ENCODE data around the gene KRT33B. TPM values are rescaled to one million over a fixed set of nuclear protein-coding genes. Genes with fewer than 3 reads are reported as not detected.
"Not testable (repeated sequence)": the region's sequence is repeated elsewhere in the genome, so short reads cannot be mapped to it uniquely, and the experiment has no call there.

KRT33B gene
- total RNA-seq, 1 donor from 2014 or later: not detected

GRCh38 chr17:41395611-41396010 lies 26.0 kb upstream of the KRT33B start:
- H3K4me3 ChIP-seq (ENCODE audit: insufficient read depth, low read depth, low read length): no peak overlapping the region
- H3K9me3 ChIP-seq (ENCODE audit: insufficient read depth, low read depth, low read length): no peaks in the 10 kb centered on the region
- no peak overlapping the region for H3K27ac ChIP-seq (ENCODE audit: low read depth, low read length)
- TF ChIP-seq CTCF (IDR thresholded peaks at IDR 0.05; ENCODE audit: insufficient read depth, low read depth, low read length): no peak
- TF ChIP-seq EZH2 (IDR thresholded peaks at IDR 0.05; ENCODE audit: insufficient read depth, low read length): no peak
- Mint-ChIP-seq H3K9me3 (ENCODE audit: unreplicated experiment) (peaks cover 6% of the 10 kb centered on the region), H3K4me1 (ENCODE audit: low read depth, unreplicated experiment) (peaks cover 17% of the 10 kb centered on the region), H3K27me3 (ENCODE audit: low read depth, unreplicated experiment) (peaks cover 8% of the 10 kb centered on the region), H3K36me3 (ENCODE audit: low read depth, unreplicated experiment) (no peaks in the 10 kb centered on the region), H3K27ac (ENCODE audit: unreplicated experiment) (no peak overlapping the region), H3K4me3 (ENCODE audit: unreplicated experiment) (no peak overlapping the region)
- peaks cover 10% of the 10 kb centered on the region for H3K4me1 ChIP-seq (ENCODE audit: insufficient read depth, low read length)
- no peak overlapping the region for H2AFZ ChIP-seq (ENCODE audit: low read depth, low read length)
- no peaks in the 10 kb centered on the region for H4K20me1 ChIP-seq (ENCODE audit: insufficient read depth, low read length)
- no peaks in the 10 kb centered on the region for H3K27me3 ChIP-seq (ENCODE audit: insufficient read depth, low read length)
- no peak overlapping the region for H3K9ac ChIP-seq (ENCODE audit: low read length)
- DNase-seq (ENCODE audit: low read depth): no peak
- no peak overlapping the region for H3K4me2 ChIP-seq (ENCODE audit: low read length)
- H3K79me2 ChIP-seq (ENCODE audit: insufficient read depth, low read length): no peaks in the 10 kb centered on the region
- no peak for FAIRE-seq
- no peaks in the 10 kb centered on the region for H3K36me3 ChIP-seq (ENCODE audit: insufficient read depth, low read length)

- not testable (repeated sequence) for H3K4me1 ChIP-seq (ENCODE audit: insufficient read depth, low read length); H3K36me3 ChIP-seq (ENCODE audit: insufficient read depth, low read length); H3K9me3 Mint-ChIP-seq (ENCODE audit: unreplicated experiment); H4K20me1 ChIP-seq (ENCODE audit: insufficient read depth, low read length); H3K27me3 Mint-ChIP-seq (ENCODE audit: low read depth, unreplicated experiment); H3K9ac ChIP-seq (ENCODE audit: low read length); H3K79me2 ChIP-seq (ENCODE audit: insufficient read depth, low read length); H3K9me3 ChIP-seq (ENCODE audit: insufficient read depth, low read depth, low read length); H3K27ac Mint-ChIP-seq (ENCODE audit: unreplicated experiment); H3K36me3 Mint-ChIP-seq (ENCODE audit: low read depth, unreplicated experiment); H3K27ac ChIP-seq (ENCODE audit: low read depth, low read length); DNase-seq (ENCODE audit: low read depth); H3K4me3 Mint-ChIP-seq (ENCODE audit: unreplicated experiment); H3K27me3 ChIP-seq (ENCODE audit: insufficient read depth, low read length); H3K4me3 ChIP-seq (ENCODE audit: insufficient read depth, low read depth, low read length); H3K4me2 ChIP-seq (ENCODE audit: low read length); H2AFZ ChIP-seq (ENCODE audit: low read depth, low read length)
- FAIRE-seq: peak; percentile 26
- H3K4me1 Mint-ChIP-seq (ENCODE audit: low read depth, unreplicated experiment): peaks cover 17% of the 10 kb centered on the region
Measured at GRCh38 chr17:41395044-41395443, 25.4 kb upstream of the KRT33B start.

GRCh38 chr17:41394254-41394996 lies 24.8 kb upstream of the KRT33B start:
- Histone ChIP-seq H3K4me3 (ENCODE audit: insufficient read depth, low read depth, low read length) (no peak overlapping the region), H3K36me3 (ENCODE audit: insufficient read depth, low read length) (no peaks in the 10 kb centered on the region), H4K20me1 (ENCODE audit: insufficient read depth, low read length) (no peaks in the 10 kb centered on the region), H3K4me2 (ENCODE audit: low read length) (no peak overlapping the region), H3K9ac (ENCODE audit: low read length) (no peak overlapping the region), H3K4me1 (ENCODE audit: insufficient read depth, low read length) (peaks cover 10% of the 10 kb centered on the region), H3K27me3 (ENCODE audit: insufficient read depth, low read length) (no peaks in the 10 kb centered on the region), H3K27ac (ENCODE audit: low read depth, low read length) (no peak overlapping the region), H3K9me3 (ENCODE audit: insufficient read depth, low read depth, low read length) (no peaks in the 10 kb centered on the region), H2AFZ (ENCODE audit: low read depth, low read length) (no peak overlapping the region), H3K79me2 (ENCODE audit: insufficient read depth, low read length) (no peaks in the 10 kb centered on the region)
- TF ChIP-seq EZH2 (IDR thresholded peaks at IDR 0.05; ENCODE audit: insufficient read depth, low read length) (no peak), CTCF (IDR thresholded peaks at IDR 0.05; ENCODE audit: insufficient read depth, low read depth, low read length) (no peak)
- Mint-ChIP-seq H3K27ac (ENCODE audit: unreplicated experiment) (no peak overlapping the region), H3K9me3 (ENCODE audit: unreplicated experiment) (peaks cover 6% of the 10 kb centered on the region), H3K4me3 (ENCODE audit: unreplicated experiment) (no peak overlapping the region), H3K27me3 (ENCODE audit: low read depth, unreplicated experiment) (peaks cover 8% of the 10 kb centered on the region), H3K36me3 (ENCODE audit: low read depth, unreplicated experiment) (no peaks in the 10 kb centered on the region), H3K4me1 (ENCODE audit: low read depth, unreplicated experiment) (peaks cover 17% of the 10 kb centered on the region)
- FAIRE-seq (no peak), DNase-seq (ENCODE audit: low read depth) (no peak)
